HepG2 (cell line): ENCODE results near the gene DHRS4L2. TPM values are rescaled to one million over a fixed set of nuclear protein-coding genes. Genes with fewer than 3 reads are reported as not detected.

Source experiments
- CC2D1A ChIP-seq: sonication (generic); formaldehyde crosslinking; IDR thresholded peaks from 2 replicates; pipeline ENCODE4 v1.8.1; 2023; ENCODE audit warnings: mild to moderate bottlenecking, missing genetic modification reagents
- KDM3A ChIP-seq: IDR thresholded peaks from 2 replicates; pipeline ENCODE4 v1.6.1; 2018; ENCODE audit warnings: low read depth, missing compliant biosample characterization
- MLX ChIP-seq: IDR thresholded peaks from 2 replicates; pipeline ENCODE4 v1.6.1; 2016
- MXD4 ChIP-seq: IDR thresholded peaks from 2 replicates; pipeline ENCODE4 v1.6.1; 2016; ENCODE audit warnings: mild to moderate bottlenecking, missing biosample characterization, missing genetic modification reagents
- PHF5A ChIP-seq: IDR thresholded peaks from one replicate; pipeline ENCODE4 v1.6.1; 2018; ENCODE audit warnings: low read depth, missing genetic modification reagents; ENCODE audit not compliant: unreplicated experiment
- PPARG ChIP-seq: conservative IDR thresholded peaks from 2 replicates; pipeline ENCODE4 v1.6.1; 2016; ENCODE audit warnings: missing biosample characterization, missing genetic modification reagents
- RXRA ChIP-seq: sonication (generic); formaldehyde crosslinking; IDR thresholded peaks from 2 replicates; pipeline ENCODE4 v1.5.1; 2020; ENCODE audit warnings: missing genetic modification reagents
- RXRB ChIP-seq: IDR thresholded peaks from 2 replicates; pipeline ENCODE4 v1.6.1; 2016; ENCODE audit warnings: borderline replicate concordance, missing genetic modification reagents, missing compliant biosample characterization
- SAFB2 ChIP-seq: sonication (generic); formaldehyde crosslinking; IDR thresholded peaks from 2 replicates; pipeline ENCODE4 v1.5.1; 2020; ENCODE audit warnings: missing genetic modification reagents, low read depth, mild to moderate bottlenecking, borderline replicate concordance
- SP4 ChIP-seq: sonication (generic); formaldehyde crosslinking; IDR thresholded peaks from 2 replicates; pipeline ENCODE4 v1.8.1; 2023; ENCODE audit warnings: mild to moderate bottlenecking, missing genetic modification reagents
- TARDBP ChIP-seq: sonication (generic); formaldehyde crosslinking; IDR thresholded peaks from 2 replicates; pipeline ENCODE4 v1.8.0; 2022; ENCODE audit warnings: mild to moderate bottlenecking, missing genetic modification reagents
- TEAD3 ChIP-seq: optimal IDR thresholded peaks from 2 replicates; pipeline ENCODE3; 2016; ENCODE audit warnings: borderline replicate concordance
- TFAP4 ChIP-seq: sonication (generic); IDR thresholded peaks from 2 replicates; pipeline ENCODE4 v1.6.1; 2016; ENCODE audit warnings: low read depth, borderline replicate concordance
- TFE3 ChIP-seq: IDR thresholded peaks from 2 replicates; pipeline ENCODE4 v1.6.1; 2016
- ZNF503 ChIP-seq: sonication (generic); formaldehyde crosslinking; IDR thresholded peaks from 2 replicates; pipeline ENCODE4 v1.4.0; 2020; ENCODE audit warnings: missing genetic modification reagents
- ZNF510 ChIP-seq: sonication (generic); formaldehyde crosslinking; IDR thresholded peaks from 2 replicates; pipeline ENCODE4 v1.4.0; 2020; ENCODE audit warnings: low read depth, mild to moderate bottlenecking, missing genetic modification reagents
- ZNF580 ChIP-seq: IDR thresholded peaks from 2 replicates; pipeline ENCODE4 v1.6.1; 2016; ENCODE audit warnings: low read depth, borderline replicate concordance
- ZSCAN29 ChIP-seq: sonication (generic); formaldehyde crosslinking; conservative IDR thresholded peaks from 2 replicates; pipeline ENCODE4 v1.4.0; 2020; ENCODE audit warnings: mild to moderate bottlenecking, missing genetic modification reagents
- polyA plus RNA-seq, 8 experiments: library from polyadenylated mRNA; depleted of rRNA in 3 of 8; stranded (reverse) in 7 of 8; unstranded in 1 of 8; fragments of >200 nt; fragmentation: Illumina TruSeq in 4 of 8; extraction: Trizol in 4 of 8; gene quantifications; 2 replicates each; pipeline versions ENCODE4 v1.2.1 to v1.2.3, GENCODE V29; 2011 to 2016; ENCODE audit warnings: low read depth in 4 of 8, missing spikeins in 1 of 8, mixed read lengths in 1 of 8; ENCODE audit not compliant: insufficient read depth in 1 of 8
- total RNA-seq, 5 experiments: library from RNA; depleted of rRNA; stranded (reverse); fragments of >200 nt; fragmentation: Illumina TruSeq; extraction: Trizol; gene quantifications; 2 replicates each; pipeline ENCODE4 v1.2.3, GENCODE V29; 2016; ENCODE audit warnings: low read depth in 1 of 5

The DHRS4L2 gene
- total and polyA plus RNA-seq, 2 of the 13 experiments (the other 11 are each of a cell fraction or from before 2014, with no cell fraction given): 24.7 to 38.2 TPM

GRCh38 chr14:23981951-23982813 lies 6.5 kb upstream of the DHRS4L2 start (continued):
- TF ChIP-seq TARDBP (CRISPR knock-in tag) (peak; percentile 94), RXRB (CRISPR knock-in tag) (peak; percentile 90), ZNF503 (CRISPR knock-in tag) (0 out of 2 replicates have a peak, but pooled peaks have one; percentile 28), ZSCAN29 (CRISPR knock-in tag) (peak; percentile 74; the same call in 1 of the 2 replicates), KDM3A (CRISPR knock-in tag) (peak; percentile 48; the same call in 1 of the 2 replicates), ZNF510 (CRISPR knock-in tag) (0 out of 2 replicates have a peak, but pooled peaks have one; percentile 57), MXD4 (CRISPR knock-in tag) (peak; percentile 77; the same call in 1 of the 2 replicates), ZNF580 (CRISPR knock-in tag) (0 out of 2 replicates have a peak, but pooled peaks have one; percentile 60), RXRA (peak; percentile 18; the same call in 1 of the 2 replicates), TEAD3 (peak; percentile 56), TFAP4 (peak; percentile 65; the same call in 1 of the 2 replicates), PPARG (CRISPR knock-in tag) (peak; percentile 92), SAFB2 (CRISPR knock-in tag) (peak; percentile 47; the same call in 1 of the 2 replicates), MLX (CRISPR knock-in tag) (0 out of 2 replicates have a peak, but pooled peaks have one; percentile 26), TFE3 (peak; percentile 56), CC2D1A (CRISPR knock-in tag) (0 out of 2 replicates have a peak, but pooled peaks have one; percentile 81), SP4 (0 out of 2 replicates have a peak, but pooled peaks have one; percentile 20), PHF5A (CRISPR knock-in tag) (peak; percentile 67)
